Endodermal cell (in vitro differentiated cells): ENCODE measurements around the gene INKA1. TPM values are rescaled to one million over a fixed set of nuclear protein-coding genes. Genes with fewer than 3 reads are reported as not detected.

Source experiments
- DNase-seq: peaks from one replicate; pipeline ENCODE4 v3.0.0-alpha.2; 2017
- H3K27ac ChIP-seq: 2 replicates; pipeline ENCODE4 v1.5.1; 2013; ENCODE audit warnings: mild to moderate bottlenecking, low read depth, low read length, moderate library complexity
- H3K27me3 ChIP-seq: 2 replicates; pipeline ENCODE4 v1.6.1; 2013; ENCODE audit warnings: mild to moderate bottlenecking, low read length, moderate library complexity; ENCODE audit not compliant: insufficient read depth, control insufficient read depth, poor library complexity, severe bottlenecking
- H3K36me3 ChIP-seq: 2 replicates; pipeline ENCODE4 v1.7.0; 2013; ENCODE audit warnings: mild to moderate bottlenecking, low read length, moderate library complexity; ENCODE audit not compliant: control insufficient read depth, insufficient read depth
- H3K4me1 ChIP-seq: one replicate; pipeline ENCODE4 v1.7.0; 2013; ENCODE audit warnings: low read length; ENCODE audit not compliant: control insufficient read depth, insufficient read depth
- H3K4me3 ChIP-seq: 2 replicates; pipeline ENCODE4 v1.5.1; 2013; ENCODE audit warnings: mild to moderate bottlenecking, low read length, moderate library complexity
- H3K9ac ChIP-seq: 2 replicates; pipeline ENCODE4 v1.6.1; 2013; ENCODE audit warnings: mild to moderate bottlenecking, low read length, moderate library complexity; ENCODE audit not compliant: poor library complexity, severe bottlenecking; ENCODE audit errors: extremely low read depth
- H3K9me3 ChIP-seq: 2 replicates; pipeline ENCODE4 v1.6.1; 2013; ENCODE audit warnings: mild to moderate bottlenecking, low read length, moderate library complexity; ENCODE audit not compliant: control insufficient read depth
- H3K27ac Mint-ChIP-seq: 2 replicates; pipeline ENCODE4 v1.8.0; 2020; ENCODE audit warnings: mixed read lengths
- H3K27me3 Mint-ChIP-seq: 2 replicates; pipeline ENCODE4 v1.8.0; 2021; ENCODE audit warnings: mild to moderate bottlenecking, mixed read lengths; ENCODE audit not compliant: insufficient read depth
- H3K36me3 Mint-ChIP-seq: 2 replicates; pipeline ENCODE4 v1.8.0; 2020; ENCODE audit warnings: low read depth, mixed read lengths
- H3K4me1 Mint-ChIP-seq: 2 replicates; pipeline ENCODE4 v1.8.0; 2020; ENCODE audit warnings: mixed read lengths
- H3K4me3 Mint-ChIP-seq: 2 replicates; pipeline ENCODE4 v1.8.0; 2020; ENCODE audit warnings: mild to moderate bottlenecking, moderate library complexity, mixed read lengths
- H3K9me3 Mint-ChIP-seq: 2 replicates; pipeline ENCODE4 v1.8.0; 2020; ENCODE audit warnings: mild to moderate bottlenecking, mixed read lengths
- CTCF ChIP-seq: fragments of 200-600 bp; sonication (generic); conservative IDR thresholded peaks from 2 replicates; pipeline ENCODE4 v1.5.0; 2021; ENCODE audit warnings: antibody characterized with exemption, mild to moderate bottlenecking
- WGBS, 2 experiments: methylation state at CpG; one replicate each; pipeline versions ENCODE4 v1.1.5 to v1.1.7; 2013; ENCODE audit warnings: missing lambda C conversion rate in 2 of 2, mixed read lengths in 1 of 2; ENCODE audit not compliant: insufficient coverage in 1 of 2, insufficient read length in 1 of 2; 5-methylcytosine and 5-hydroxymethylcytosine counted together
- total RNA-seq, 2 donors: library from RNA; stranded (reverse); fragmentation: NEBNext Ultra II Directional in 1 of 2; extraction: Animal tissue kit (Norgen Biotek cat#: 25700) in 1 of 2; gene quantifications; 2 replicates in 1 of 2; 3 replicates in 1 of 2; pipeline ENCODE4 v1.2.1, GENCODE V29; 2021

INKA1 gene
- total RNA-seq, 2 donors from 2014 or later = not detected

GRCh38 chr3:49805367-49805782 lies 2.3 kb downstream of the INKA1 start:
- TF ChIP-seq CTCF = no peak
- peaks cover 43% of the 10 kb centered on the region for H3K27me3 Mint-ChIP-seq
- H3K4me1 ChIP-seq = no peaks in the 10 kb centered on the region
- H3K4me3 ChIP-seq = no peak overlapping the region
- no peaks in the 10 kb centered on the region for H3K36me3 Mint-ChIP-seq
- H3K27ac ChIP-seq = no peak overlapping the region
- H3K27me3 ChIP-seq = peaks cover 50% of the 10 kb centered on the region
- 80% methylated on average over 3 of the region's 3 CpGs; no CpG with 5 or more reads in 1 of the 2 experiments for WGBS, 2 experiments
- no peaks in the 10 kb centered on the region for H3K9me3 Mint-ChIP-seq
- DNase-seq = no peak
- no peak overlapping the region for H3K4me3 Mint-ChIP-seq
- H3K27ac Mint-ChIP-seq = no peak overlapping the region
- no peaks in the 10 kb centered on the region for H3K9me3 ChIP-seq
- no peak overlapping the region for H3K9ac ChIP-seq
- H3K4me1 Mint-ChIP-seq = peaks cover 11% of the 10 kb centered on the region
- H3K36me3 ChIP-seq = no peaks in the 10 kb centered on the region

GRCh38 chr3:49805897-49806701 lies 3.0 kb downstream of the INKA1 start:
- Histone ChIP-seq H3K27me3 (peaks cover 43% of the 10 kb centered on the region), H3K4me3 (no peak overlapping the region), H3K9me3 (no peaks in the 10 kb centered on the region), H3K4me1 (no peaks in the 10 kb centered on the region), H3K9ac (no peak overlapping the region), H3K27ac (peak overlapping the region; percentile 70), H3K36me3 (no peaks in the 10 kb centered on the region)
- Mint-ChIP-seq H3K27ac (no peak overlapping the region), H3K9me3 (no peaks in the 10 kb centered on the region), H3K27me3 (peaks cover 38% of the 10 kb centered on the region), H3K4me3 (no peak overlapping the region), H3K4me1 (peaks cover 11% of the 10 kb centered on the region), H3K36me3 (no peaks in the 10 kb centered on the region)
- no peak for TF ChIP-seq CTCF
- 74 to 75% methylated on average over 9 to 11 of the region's 11 CpGs for WGBS, 2 experiments
- DNase-seq = peak; percentile 66

DNA sequence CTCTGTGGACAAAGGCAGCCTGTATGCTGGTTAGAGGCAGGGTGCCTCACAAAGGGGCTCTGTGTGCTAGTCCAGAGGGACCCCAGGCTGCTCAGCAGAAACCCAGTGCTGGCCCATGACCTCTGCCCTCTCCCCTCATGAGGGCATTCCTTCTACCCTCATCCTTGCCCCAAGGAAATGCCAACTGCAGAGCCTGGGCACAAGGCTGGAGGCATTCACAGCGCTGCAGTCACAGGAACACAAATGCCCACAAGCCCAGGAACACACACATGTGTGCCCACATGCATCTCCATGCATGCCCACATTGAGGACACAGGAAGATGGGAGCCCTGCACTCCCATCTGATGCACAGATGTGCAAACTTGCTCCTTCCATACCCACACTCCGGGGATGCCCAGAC lies 3.8 kb downstream of the INKA1 start:
- peaks cover 31% of the 10 kb centered on the region for H3K27me3 Mint-ChIP-seq
- Histone ChIP-seq H3K27me3 (peaks cover 36% of the 10 kb centered on the region), H3K9ac (no peak overlapping the region), H3K4me1 (no peaks in the 10 kb centered on the region), H3K27ac (peak overlapping the region; percentile 70), H3K4me3 (no peak overlapping the region), H3K36me3 (no peaks in the 10 kb centered on the region), H3K9me3 (no peaks in the 10 kb centered on the region)
- no peak for DNase-seq
- 88 to 100% methylated on average over 1 to 2 of the region's 2 CpGs for WGBS, 2 experiments
- H3K4me1 Mint-ChIP-seq = peaks cover 11% of the 10 kb centered on the region
- no peaks in the 10 kb centered on the region for H3K9me3 Mint-ChIP-seq
- no peak overlapping the region for H3K4me3 Mint-ChIP-seq
- peak overlapping the region; percentile 55 for H3K27ac Mint-ChIP-seq
- no peaks in the 10 kb centered on the region for H3K36me3 Mint-ChIP-seq
- TF ChIP-seq CTCF = no peak
